Mucosa of rectum (tissue), 2 donors: ENCODE results near the gene HOTAIR.

Source experiments
- H3K27ac ChIP-seq, 2 donors: one replicate each; pipeline ENCODE4 v1.7.0; 2013; ENCODE audit warnings: inconsistent platforms in 2 of 2, low read depth in 2 of 2, low read length in 2 of 2
- H3K27me3 ChIP-seq, 2 donors: one replicate each; pipeline ENCODE4 v1.7.0; 2013; ENCODE audit warnings: low read length in 2 of 2; ENCODE audit not compliant: control insufficient read depth in 2 of 2, insufficient read depth in 2 of 2
- H3K36me3 ChIP-seq, 2 donors: one replicate each; pipeline ENCODE4 v1.7.0; 2013; ENCODE audit warnings: low read length in 2 of 2; ENCODE audit not compliant: control insufficient read depth in 2 of 2, insufficient read depth in 2 of 2
- H3K4me1 ChIP-seq, 2 donors: one replicate each; pipeline ENCODE4 v1.7.0; 2013; ENCODE audit warnings: low read length in 2 of 2, mild to moderate bottlenecking in 1 of 2; ENCODE audit not compliant: control insufficient read depth in 2 of 2, insufficient read depth in 2 of 2
- H3K4me3 ChIP-seq, 2 donors: one replicate each; pipeline ENCODE4 v1.7.0; 2013; ENCODE audit warnings: low read length in 2 of 2
- H3K9ac ChIP-seq, 2 donors: one replicate each; pipeline ENCODE4 v1.7.0; 2013; ENCODE audit warnings: low read length in 2 of 2, low read depth in 1 of 2, mild to moderate bottlenecking in 1 of 2
- H3K9me3 ChIP-seq, 2 donors: one replicate each; pipeline ENCODE4 v1.7.0; 2013; ENCODE audit warnings: low read length in 2 of 2; ENCODE audit not compliant: control insufficient read depth in 2 of 2
- donor health status: healthy.
- donor health status: Normal muscosa, but diverticular disease.

Gene HOTAIR

GRCh38 chr12:53998900-53999236 is 24.1 kb upstream of the HOTAIR start:
- Histone ChIP-seq H3K4me3 (no peak overlapping the region), H3K4me1 (peaks cover 18 to 20% of the 10 kb centered on the region in 2 donors), H3K36me3 (no peaks in the 10 kb centered on the region), H3K27ac (no peak overlapping the region), H3K9me3 (no peaks in the 10 kb centered on the region), H3K27me3 (peaks cover 85 to 91% of the 10 kb centered on the region in 2 donors), H3K9ac (no peak overlapping the region)

DNA sequence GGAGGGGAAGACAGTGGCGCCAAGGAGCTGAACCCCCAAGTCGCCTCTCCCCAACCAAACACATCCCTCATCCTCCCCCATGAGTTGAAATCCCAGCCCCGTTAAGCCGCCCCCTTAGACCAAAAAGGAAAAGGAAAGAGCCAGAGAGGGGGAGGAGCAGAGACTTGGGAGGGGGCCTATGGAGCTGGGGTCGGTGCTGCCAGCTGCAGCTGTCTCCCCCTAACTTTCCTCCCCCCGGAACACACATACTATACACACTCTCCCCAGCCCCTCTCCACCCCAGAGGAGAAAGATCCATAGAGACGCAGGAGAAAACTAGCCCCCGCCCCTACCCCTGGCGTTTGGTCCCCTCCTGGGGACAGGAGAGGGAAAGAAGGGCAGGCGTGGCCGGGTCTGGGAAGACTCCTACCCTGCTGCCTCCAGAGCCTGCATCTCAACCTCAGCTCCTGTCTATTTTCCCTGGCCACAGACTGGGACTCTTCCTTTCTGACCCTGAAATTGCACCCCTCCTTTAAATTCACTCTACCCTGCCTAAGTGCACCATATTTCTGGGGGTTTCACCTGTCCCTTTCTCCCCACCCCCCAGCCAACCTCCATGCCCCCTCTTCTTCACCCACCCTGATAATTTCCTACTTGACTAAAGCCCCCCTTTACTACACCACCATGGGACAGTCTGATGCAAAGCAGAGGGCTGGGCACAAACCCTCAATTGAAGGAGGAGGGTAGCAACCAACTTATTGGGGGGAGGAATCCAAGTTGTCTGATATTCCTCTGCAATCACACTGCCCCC is 23.6 kb upstream of the HOTAIR start:
- H3K36me3 ChIP-seq = no peaks in the 10 kb centered on the region
- peaks cover 85 to 92% of the 10 kb centered on the region in 2 donors for H3K27me3 ChIP-seq
- no peaks in the 10 kb centered on the region for H3K9me3 ChIP-seq
- no peak overlapping the region for H3K9ac ChIP-seq
- no peak overlapping the region for H3K4me3 ChIP-seq
- peaks cover 18 to 20% of the 10 kb centered on the region in 2 donors for H3K4me1 ChIP-seq
- no peak overlapping the region for H3K27ac ChIP-seq

DNA sequence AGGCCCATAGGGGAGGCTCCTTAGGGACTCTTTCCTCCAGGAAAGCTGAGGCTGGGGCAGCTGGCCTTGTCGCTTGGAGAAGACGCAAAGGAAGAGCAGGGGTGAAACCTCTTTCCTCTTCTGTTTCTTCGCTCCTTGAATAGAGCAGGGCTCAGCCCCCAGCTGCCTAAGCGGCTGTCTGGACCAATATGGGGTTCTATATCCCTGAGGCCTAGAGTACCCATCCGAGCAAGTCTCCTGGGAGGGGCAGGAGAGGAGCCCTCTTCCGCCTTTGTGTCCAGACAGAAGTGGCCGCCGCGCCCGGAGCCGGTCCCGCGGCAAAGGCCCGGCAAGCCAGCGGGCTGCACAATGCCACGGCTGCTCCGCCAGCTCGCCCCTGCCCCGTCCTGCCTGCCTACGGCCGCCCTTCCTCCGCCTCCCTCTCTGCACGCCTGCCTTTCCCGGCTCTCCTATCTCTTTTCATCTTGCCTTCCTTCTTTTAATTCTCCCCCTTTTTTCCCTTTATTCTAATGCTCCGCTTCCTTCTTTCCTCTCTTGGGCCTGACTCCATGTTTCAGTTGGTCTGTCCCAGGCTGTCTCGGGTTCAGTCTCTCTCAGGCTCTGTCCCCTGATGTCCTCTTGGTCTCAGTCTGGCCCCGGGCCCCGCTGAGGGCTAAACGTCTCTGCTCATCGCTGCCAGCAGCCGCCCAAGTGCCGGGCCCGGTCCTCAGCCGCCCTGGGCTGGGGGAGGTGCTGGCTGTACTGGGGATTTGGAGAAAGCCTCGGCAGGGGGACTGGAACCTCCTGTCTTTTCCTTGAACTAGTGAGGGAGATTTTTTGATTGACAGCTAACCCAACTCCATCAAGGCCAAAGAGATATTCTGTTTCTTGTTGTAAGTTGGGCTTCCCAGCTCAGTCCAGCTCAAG is 22.7 kb upstream of the HOTAIR start:
- Histone ChIP-seq H3K4me3 (no peak overlapping the region), H3K27me3 (peaks cover 84 to 92% of the 10 kb centered on the region in 2 donors), H3K27ac (no peak overlapping the region), H3K9ac (no peak overlapping the region), H3K36me3 (no peaks in the 10 kb centered on the region), H3K4me1 (peaks cover 18 to 20% of the 10 kb centered on the region in 2 donors), H3K9me3 (no peaks in the 10 kb centered on the region)

DNA sequence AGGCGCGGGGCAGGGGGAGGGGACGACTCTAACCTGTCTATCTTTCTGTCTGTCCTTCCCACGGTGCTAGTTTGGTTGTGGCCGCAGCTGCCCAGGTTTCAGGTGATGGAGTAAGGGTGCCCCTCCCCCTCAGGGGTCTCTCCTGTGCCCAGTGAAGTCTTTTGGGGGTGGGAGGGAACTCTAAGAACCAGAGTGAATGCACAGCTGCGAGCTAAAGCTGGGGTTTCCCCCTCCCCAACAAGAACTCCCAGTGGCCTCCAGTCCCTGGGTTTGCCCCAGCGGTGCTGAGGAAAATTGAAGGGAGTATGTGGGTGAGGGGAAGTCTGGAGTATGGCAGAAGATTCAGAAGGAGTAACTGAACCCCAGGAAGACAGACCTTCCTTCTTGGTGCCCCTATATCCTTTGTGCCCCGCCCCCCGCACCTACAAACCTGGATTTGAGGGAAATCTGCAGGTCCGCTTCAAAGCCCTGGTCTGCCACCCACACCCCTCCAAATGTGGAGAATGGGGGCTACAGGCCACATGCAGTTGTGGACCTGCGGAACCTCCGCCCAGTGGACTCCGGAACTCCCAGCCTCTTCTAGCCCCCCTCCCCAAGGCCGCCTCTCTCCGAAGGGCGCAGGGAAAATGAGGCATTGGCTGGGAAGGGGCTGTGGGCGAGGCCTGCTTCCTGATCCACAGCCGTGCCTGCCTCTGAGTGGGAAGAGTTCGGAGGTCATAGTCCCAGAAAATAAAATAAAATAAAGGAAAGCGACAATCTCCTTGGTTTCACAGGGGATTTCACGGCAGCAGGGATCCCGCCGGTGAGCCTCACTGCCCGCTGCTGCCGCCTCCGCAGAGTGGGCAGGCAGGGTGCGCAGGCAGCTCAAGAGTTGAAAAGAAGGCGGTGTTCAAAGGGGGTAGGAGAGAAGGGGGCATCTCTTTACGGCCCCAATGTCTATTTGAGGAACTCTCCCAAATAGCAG is 21.8 kb upstream of the HOTAIR start:
- peaks cover 18 to 20% of the 10 kb centered on the region in 2 donors for H3K4me1 ChIP-seq
- H3K27ac ChIP-seq = no peak overlapping the region
- peak overlapping the region; percentile 56 to 63 for H3K4me3 ChIP-seq
- no peaks in the 10 kb centered on the region for H3K9me3 ChIP-seq
- peaks cover 86 to 94% of the 10 kb centered on the region in 2 donors for H3K27me3 ChIP-seq
- no peaks in the 10 kb centered on the region for H3K36me3 ChIP-seq
- H3K9ac ChIP-seq = no peak overlapping the region

DNA sequence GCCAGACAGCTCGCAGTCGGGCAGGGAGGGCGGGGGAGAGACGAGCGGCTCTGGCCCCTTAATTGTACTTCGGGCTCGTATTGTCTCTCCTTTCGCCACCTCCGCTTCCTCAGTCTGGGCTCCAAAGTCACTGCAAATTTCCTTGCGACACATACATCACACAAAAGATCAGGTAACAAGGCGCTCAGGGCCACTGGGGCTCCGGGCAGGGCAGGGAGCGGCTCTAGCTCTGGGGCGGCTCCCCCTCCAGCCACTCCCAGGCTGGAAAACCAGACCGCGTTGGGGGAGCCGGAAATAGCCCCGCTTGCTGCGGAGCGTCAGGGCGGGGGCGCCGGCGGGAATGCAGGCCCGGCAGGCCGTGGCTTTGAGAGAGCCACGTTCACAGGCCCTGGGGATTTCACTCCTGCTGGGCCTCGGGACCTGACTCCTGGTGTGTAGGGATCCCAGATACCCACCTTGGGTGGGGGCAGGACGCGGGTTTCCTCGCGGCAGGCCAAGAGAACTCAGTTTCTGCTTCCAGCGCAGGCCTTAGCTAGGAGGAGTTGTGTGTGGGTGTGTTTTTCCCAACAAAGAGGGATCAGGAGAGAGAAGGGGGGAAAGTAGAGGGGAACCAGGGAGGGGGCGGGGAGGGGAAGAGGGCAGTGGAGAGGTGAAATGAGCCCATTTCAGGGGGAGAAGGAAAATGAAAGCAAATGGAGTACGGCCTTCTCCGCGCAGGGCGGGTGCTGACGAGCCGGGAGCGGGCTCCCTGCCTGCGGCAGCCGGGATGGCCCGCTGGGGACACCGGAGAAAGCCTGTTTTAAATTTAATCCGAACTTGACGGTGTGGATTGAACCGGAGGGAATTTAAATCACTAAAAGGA is 20.9 kb upstream of the HOTAIR start:
- Histone ChIP-seq H3K27ac (no peak overlapping the region), H3K4me3 (peak overlapping the region; percentile 56 to 63), H3K4me1 (peaks cover 18 to 20% of the 10 kb centered on the region in 2 donors), H3K9me3 (no peaks in the 10 kb centered on the region), H3K36me3 (no peaks in the 10 kb centered on the region), H3K27me3 (peaks cover 88 to 94% of the 10 kb centered on the region in 2 donors), H3K9ac (no peak overlapping the region)

DNA sequence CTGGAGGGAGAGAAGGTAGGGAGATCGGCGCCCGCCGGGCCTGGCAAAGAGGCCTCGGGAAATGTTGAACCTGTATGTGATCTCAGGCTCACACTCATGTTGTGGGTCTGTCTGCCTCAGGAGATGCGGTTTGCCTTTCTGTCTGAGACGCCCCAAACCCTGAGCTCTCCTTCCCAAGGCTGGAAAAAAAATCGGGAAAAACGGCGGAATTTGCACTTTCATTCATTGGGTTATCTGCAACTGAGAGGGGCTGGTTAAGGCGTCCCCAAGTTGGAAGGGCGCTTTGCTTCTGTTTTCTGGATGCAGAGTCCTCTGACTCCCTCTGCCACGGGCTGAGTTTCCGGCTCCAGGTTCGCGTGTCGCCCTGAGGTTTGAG is 20.2 kb upstream of the HOTAIR start:
- Histone ChIP-seq H3K4me1 (peaks cover 18 to 19% of the 10 kb centered on the region in 2 donors), H3K9ac (no peak overlapping the region), H3K4me3 (no peak overlapping the region), H3K27me3 (peaks cover 89 to 94% of the 10 kb centered on the region in 2 donors), H3K9me3 (no peaks in the 10 kb centered on the region), H3K27ac (no peak overlapping the region), H3K36me3 (no peaks in the 10 kb centered on the region)

DNA sequence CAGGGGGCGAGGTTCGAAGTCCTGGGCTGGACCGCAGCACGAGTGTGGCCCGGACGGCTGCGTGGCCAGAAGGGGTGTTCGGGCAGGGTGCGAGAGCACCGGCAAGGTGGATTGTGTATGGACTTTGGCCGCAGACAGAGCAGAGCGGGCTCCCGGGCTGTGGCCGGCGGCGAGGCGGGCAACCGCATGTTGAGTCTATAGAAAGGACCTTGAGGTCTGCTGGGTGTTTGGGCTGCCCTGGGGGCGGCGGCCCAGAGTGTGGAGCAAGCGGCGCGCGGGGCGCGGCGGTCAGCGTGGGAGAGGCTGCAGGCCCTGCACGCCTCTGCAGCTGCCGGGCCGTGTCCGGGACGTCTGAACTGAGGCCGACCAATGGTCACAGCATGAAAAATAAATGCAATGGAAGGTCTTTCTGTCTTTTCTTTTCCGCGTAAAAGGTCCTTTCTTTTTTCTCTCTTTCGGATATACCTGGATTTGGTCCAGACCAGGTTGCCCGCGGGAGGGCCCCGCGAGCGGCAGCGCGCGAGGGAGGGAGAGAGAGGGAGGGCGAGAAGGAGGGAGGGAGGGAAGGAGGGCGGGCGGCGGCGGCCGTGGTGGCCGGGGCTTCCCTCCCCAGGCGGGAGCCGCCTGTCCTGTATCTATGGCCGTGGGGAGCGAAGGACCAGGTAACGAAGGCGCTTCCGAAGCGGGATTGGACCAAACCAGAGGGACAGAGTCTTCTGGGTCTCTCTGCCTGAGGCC is 19.7 kb upstream of the HOTAIR start:
- peaks cover 87 to 94% of the 10 kb centered on the region in 2 donors for H3K27me3 ChIP-seq
- H3K36me3 ChIP-seq = no peaks in the 10 kb centered on the region
- H3K9me3 ChIP-seq = no peaks in the 10 kb centered on the region
- no peak overlapping the region for H3K27ac ChIP-seq
- no peak overlapping the region for H3K9ac ChIP-seq
- H3K4me3 ChIP-seq = no peak overlapping the region
- H3K4me1 ChIP-seq = peaks cover 16 to 18% of the 10 kb centered on the region in 2 donors

DNA sequence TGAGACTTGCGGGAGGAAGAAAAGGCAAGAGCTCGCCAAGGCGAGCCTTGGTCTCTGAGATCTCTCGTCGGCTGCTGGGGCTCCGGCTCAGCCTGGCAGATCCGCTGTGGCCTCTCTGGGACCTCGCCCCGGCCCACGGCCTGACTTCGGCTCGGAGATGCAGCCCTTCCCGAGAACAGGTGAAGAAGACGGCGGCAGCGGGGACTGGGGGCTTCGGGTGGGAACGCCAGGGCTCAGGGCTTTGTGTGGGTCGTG is 19.2 kb upstream of the HOTAIR start:
- no peak overlapping the region for H3K9ac ChIP-seq
- H3K4me1 ChIP-seq = peaks cover 18 to 19% of the 10 kb centered on the region in 2 donors
- no peak overlapping the region for H3K27ac ChIP-seq
- no peaks in the 10 kb centered on the region for H3K9me3 ChIP-seq
- peaks cover 91 to 97% of the 10 kb centered on the region in 2 donors for H3K27me3 ChIP-seq
- no peak overlapping the region for H3K4me3 ChIP-seq
- no peaks in the 10 kb centered on the region for H3K36me3 ChIP-seq
